ENCODE measurements around the gene KRTAP13-2. TPM values are rescaled to one million over a fixed set of nuclear protein-coding genes. Genes with fewer than 3 reads are reported as not detected.
A peak's percentile ranks its signal among the peaks of the same experiment; 100 is the strongest.

Gene KRTAP13-2
- total RNA-seq, 1 experiment from 2014 or later = not detected

- Histone ChIP-seq H3K9me2 (ENCODE audit: insufficient read depth) (no peaks in the 10 kb centered on the region), H3K27ac (no peak overlapping the region), H3K4me2 (no peak overlapping the region), H2AFZ (no peak overlapping the region), H3K79me2 (ENCODE audit: low read depth) (no peaks in the 10 kb centered on the region), H3K27me3 (ENCODE audit: insufficient read depth, low read depth) (no peaks in the 10 kb centered on the region), H3K4me1 (replicated peaks; ENCODE audit: insufficient read depth) (peaks cover 8% of the 10 kb centered on the region), H4K20me1 (ENCODE audit: insufficient read depth) (no peaks in the 10 kb centered on the region), H3K36me3 (ENCODE audit: low read depth) (no peaks in the 10 kb centered on the region), H3K4me3 (no peak overlapping the region), H3F3A (ENCODE audit: insufficient read depth, low read depth) (no peaks in the 10 kb centered on the region), H3K9me3 (ENCODE audit: insufficient read depth, low read depth) (no peaks in the 10 kb centered on the region)
- BruUV-seq (replicated peaks) = no TSS peak
- POLR2A ChIA-PET (ENCODE audit: unreplicated experiment) = no interaction called here
- CTCF ChIA-PET = no interaction called here
- DNase-seq = no peak
- intact Hi-C loops (cut with micrococcal nuclease; ENCODE audit: unreplicated experiment) = loop anchor here (5.0 kb wide), 1 partner anchor 66 kb away; no protein-coding TSS in a partner anchor
- TF ChIP-seq EZH2 (IDR thresholded peaks at IDR 0.05; ENCODE audit: low read depth) (no peak), CTCF (conservative IDR thresholded peaks at IDR 0.05) (peak; percentile 89)
Observed at GRCh38 chr21:30340714-30341573, 31.1 kb downstream of the KRTAP13-2 start.

- no peaks in the 10 kb centered on the region for H3K79me2 ChIP-seq (ENCODE audit: low read depth)
- peaks cover 8% of the 10 kb centered on the region for H3K4me1 ChIP-seq (replicated peaks; ENCODE audit: insufficient read depth)
- TF ChIP-seq EZH2 (IDR thresholded peaks at IDR 0.05; ENCODE audit: low read depth) (no peak), CTCF (conservative IDR thresholded peaks at IDR 0.05) (no peak)
- H3K36me3 ChIP-seq (ENCODE audit: low read depth) = no peaks in the 10 kb centered on the region
- no peak overlapping the region for H3K4me2 ChIP-seq
- no peak for DNase-seq
- no peaks in the 10 kb centered on the region for H3F3A ChIP-seq (ENCODE audit: insufficient read depth, low read depth)
- ChIA-PET POLR2A (ENCODE audit: unreplicated experiment) (no interaction called here), CTCF (no interaction called here)
- H3K27me3 ChIP-seq (ENCODE audit: insufficient read depth, low read depth) = no peaks in the 10 kb centered on the region
- H2AFZ ChIP-seq = no peak overlapping the region
- no peak overlapping the region for H3K27ac ChIP-seq
- no TSS peak for BruUV-seq (replicated peaks)
- no peaks in the 10 kb centered on the region for H3K9me3 ChIP-seq (ENCODE audit: insufficient read depth, low read depth)
- intact Hi-C loops (cut with micrococcal nuclease; ENCODE audit: unreplicated experiment) = no loop called here
- H3K9me2 ChIP-seq (ENCODE audit: insufficient read depth) = no peaks in the 10 kb centered on the region
- no peaks in the 10 kb centered on the region for H4K20me1 ChIP-seq (ENCODE audit: insufficient read depth)
- H3K4me3 ChIP-seq = no peak overlapping the region
Observed at GRCh38 chr21:30338717-30339116, 33.4 kb downstream of the KRTAP13-2 start.

GRCh38 chr21:30337772-30338171 is 34.3 kb downstream of the KRTAP13-2 start:
- Histone ChIP-seq H3K27ac (no peak overlapping the region), H3K9me3 (ENCODE audit: insufficient read depth, low read depth) (no peaks in the 10 kb centered on the region), H3K4me3 (no peak overlapping the region), H3K4me2 (no peak overlapping the region), H3K27me3 (ENCODE audit: insufficient read depth, low read depth) (no peaks in the 10 kb centered on the region), H3K36me3 (ENCODE audit: low read depth) (no peaks in the 10 kb centered on the region), H3K9me2 (ENCODE audit: insufficient read depth) (no peaks in the 10 kb centered on the region), H3K4me1 (replicated peaks; ENCODE audit: insufficient read depth) (peaks cover 8% of the 10 kb centered on the region), H4K20me1 (ENCODE audit: insufficient read depth) (no peaks in the 10 kb centered on the region), H3K79me2 (ENCODE audit: low read depth) (no peaks in the 10 kb centered on the region), H2AFZ (no peak overlapping the region), H3F3A (ENCODE audit: insufficient read depth, low read depth) (no peaks in the 10 kb centered on the region)
- no peak for TF ChIP-seq EZH2 (IDR thresholded peaks at IDR 0.05; ENCODE audit: low read depth)
- no peak for TF ChIP-seq CTCF (conservative IDR thresholded peaks at IDR 0.05)
- no TSS peak for BruUV-seq (replicated peaks)
- CTCF ChIA-PET = no interaction called here
- no peak for DNase-seq
- POLR2A ChIA-PET (ENCODE audit: unreplicated experiment) = interaction anchor here (0.6 kb wide), 1 partner anchor 70 kb away, joined by 11 read pairs; no protein-coding TSS in a partner anchor
- intact Hi-C loops (cut with micrococcal nuclease; ENCODE audit: unreplicated experiment) = no loop called here
